Testis (tissue), 3 donors: Measurements from ENCODE around the gene CFAP20. TPM values are rescaled to one million over a fixed set of nuclear protein-coding genes. Genes with fewer than 3 reads are reported as not detected.

Source experiments
- DNase-seq: peaks from one replicate; pipeline ENCODE4 v3.0.0-alpha.2; 2019
- H3K27ac ChIP-seq, 2 donors: fragments of 200-600 bp; sonication (generic); one replicate each; pipeline ENCODE4 v1.5.1; 2019
- H3K27me3 ChIP-seq: fragments of 200-600 bp; sonication (generic); one replicate; pipeline ENCODE4 v1.5.1; 2019
- H3K36me3 ChIP-seq: fragments of 200-600 bp; sonication (generic); one replicate; pipeline ENCODE4 v1.5.1; 2017; ENCODE audit warnings: low read depth; ENCODE audit errors: missing control alignments
- H3K4me1 ChIP-seq: fragments of 200-600 bp; sonication (generic); one replicate; pipeline ENCODE4 v1.5.1; 2019
- H3K4me3 ChIP-seq, 2 donors: fragments of 200-600 bp; sonication (generic); one replicate each; pipeline ENCODE4 v1.5.1; 2017 to 2019
- H3K9me3 ChIP-seq: fragments of 200-600 bp; sonication (generic); one replicate; pipeline ENCODE4 v1.5.1; 2017
- CTCF ChIP-seq, 3 experiments: fragments of 450-650 bp in 2 of 3; fragments of 200-600 bp in 1 of 3; sonication (generic) in 1 of 3; IDR thresholded peaks; one replicate each; pipeline ENCODE4 v1.5.1; 2016 to 2019; ENCODE audit warnings: antibody characterized with exemption in 3 of 3, mild to moderate bottlenecking in 2 of 3, moderate library complexity in 1 of 3
- POLR2A ChIP-seq: fragments of 450-650 bp; IDR thresholded peaks from one replicate; pipeline ENCODE4 v1.6.1; 2017; ENCODE audit warnings: antibody characterized with exemption, mild to moderate bottlenecking, moderate library complexity
- WGBS, 2 donors: methylation state at CpG; one replicate each; pipeline ENCODE4 v1.1.5; 2018; 5-methylcytosine and 5-hydroxymethylcytosine counted together
- intact Hi-C: fragments of 100-400 bp; cut with DNase I; formaldehyde crosslinking; loops from one replicate; pipeline ENCODE4 v1.15.1; 2023; ENCODE audit warnings: low total_unique reads
- polyA plus RNA-seq: library from polyadenylated mRNA; stranded (reverse); fragments of 350-450 nt; fragmentation: Illumina TruSeq; extraction: RNeasy Lipid Tissue Mini Kit (QIAGEN cat#74804); gene quantifications from one replicate; pipeline ENCODE4 v1.2.3, GENCODE V29; 2014; ENCODE audit warnings: low read depth, low replicate concordance; ENCODE audit not compliant: insufficient read depth
- total RNA-seq, 2 donors: library from RNA; depleted of rRNA; stranded (reverse); fragments of >200 nt; gene quantifications; one replicate each; pipeline ENCODE4 v1.2.3, GENCODE V29; 2016

Gene CFAP20
- total and polyA plus RNA-seq, 3 donors from 2014 or later = 91.5 to 98.6 (median 92.4) TPM

- no peak overlapping the region for H3K27ac ChIP-seq
- DNase-seq = no peak
Measured at GRCh38 chr16:58111302-58111627, 17.9 kb downstream of the CFAP20 start.

GRCh38 chr16:58110571-58111301 lies 18.4 kb downstream of the CFAP20 start:
- Histone ChIP-seq H3K9me3 (no peaks in the 10 kb centered on the region), H3K27me3 (no peaks in the 10 kb centered on the region), H3K4me1 (no peaks in the 10 kb centered on the region), H3K36me3 (no peaks in the 10 kb centered on the region), H3K27ac (no peak overlapping the region), H3K4me3 (no peak overlapping the region)
- no peak for DNase-seq
- 46 to 66% methylated on average over 8 to 12 of the region's 12 CpGs for WGBS, 2 donors
- intact Hi-C loops = no loop called here
- no peak for TF ChIP-seq CTCF (IDR thresholded peaks at IDR 0.05)
- no peak for TF ChIP-seq POLR2A

More at GRCh38 chr16:58111302-58111627, 17.9 kb downstream of the CFAP20 start:
- Histone ChIP-seq H3K4me1 (no peaks in the 10 kb centered on the region), H3K36me3 (no peaks in the 10 kb centered on the region), H3K27me3 (no peaks in the 10 kb centered on the region), H3K4me3 (no peak overlapping the region), H3K9me3 (no peaks in the 10 kb centered on the region)
- intact Hi-C loops = no loop called here
- 92 to 98% methylated on average over 3 of the region's 3 CpGs for WGBS, 2 donors
- no peak for TF ChIP-seq POLR2A
- no peak for TF ChIP-seq CTCF (IDR thresholded peaks at IDR 0.05)

GRCh38 chr16:58109881-58110280 lies 19.3 kb downstream of the CFAP20 start:
- no peak for TF ChIP-seq CTCF (IDR thresholded peaks at IDR 0.05)
- TF ChIP-seq POLR2A = no peak
- Histone ChIP-seq H3K9me3 (no peaks in the 10 kb centered on the region), H3K27ac (no peak overlapping the region), H3K4me3 (no peak overlapping the region), H3K36me3 (no peaks in the 10 kb centered on the region), H3K4me1 (no peaks in the 10 kb centered on the region), H3K27me3 (no peaks in the 10 kb centered on the region)
- WGBS, 2 donors = 80 to 92% methylated on average over 2 of the region's 2 CpGs
- intact Hi-C loops = no loop called here
- no peak for DNase-seq

- Histone ChIP-seq H3K27me3 (no peaks in the 10 kb centered on the region), H3K36me3 (no peaks in the 10 kb centered on the region), H3K27ac (no peak overlapping the region), H3K4me1 (no peaks in the 10 kb centered on the region), H3K4me3 (no peak overlapping the region), H3K9me3 (no peaks in the 10 kb centered on the region)
- intact Hi-C loops = no loop called here
- no peak for DNase-seq
- TF ChIP-seq CTCF (IDR thresholded peaks at IDR 0.05) (no peak), POLR2A (no peak)
- 90 to 92% methylated on average over 8 of the region's 8 CpGs for WGBS, 2 donors
Measured at GRCh38 chr16:58109330-58109729, 19.9 kb downstream of the CFAP20 start.

- DNase-seq = no peak
- Histone ChIP-seq H3K36me3 (no peaks in the 10 kb centered on the region), H3K27me3 (no peaks in the 10 kb centered on the region), H3K4me1 (no peaks in the 10 kb centered on the region), H3K9me3 (no peaks in the 10 kb centered on the region), H3K4me3 (no peak overlapping the region), H3K27ac (no peak overlapping the region)
- WGBS, 2 donors = 83 to 98% methylated on average over 2 of the region's 2 CpGs
- intact Hi-C loops = no loop called here
- TF ChIP-seq POLR2A (no peak), CTCF (IDR thresholded peaks at IDR 0.05) (no peak)
Measured at GRCh38 chr16:58107709-58108108, 21.5 kb downstream of the CFAP20 start.
